K562 (cell line): ENCODE measurements around the gene FAM83E. TPM values are rescaled to one million over a fixed set of nuclear protein-coding genes. Genes with fewer than 3 reads are reported as not detected.
A peak's percentile ranks its signal among the peaks of the same experiment; 100 is the strongest.

ENCODE experiments used
- ATF4 ChIP-seq: fragments of 450-650 bp; formaldehyde crosslinking; IDR thresholded peaks from 2 replicates; pipeline ENCODE4 v1.4.0; 2022; ENCODE audit warnings: mild to moderate bottlenecking, moderate library complexity
- CBFA2T2 ChIP-seq: fragments of 450-650 bp; conservative IDR thresholded peaks from 2 replicates; pipeline ENCODE4 v1.6.1; 2017; ENCODE audit warnings: mild to moderate bottlenecking
- CREB5 ChIP-seq: fragments of 250-450 bp; sonication (Bioruptor Pico); IDR thresholded peaks from 2 replicates; pipeline ENCODE4 v1.5.0; 2020; ENCODE audit warnings: mild to moderate bottlenecking
- EGR1 ChIP-seq: fragments of 450-650 bp; conservative IDR thresholded peaks from 2 replicates; pipeline ENCODE4 v1.6.1; 2017; ENCODE audit warnings: mild to moderate bottlenecking
- FOSL1 ChIP-seq: fragments of 200-800 bp; sonication (Bioruptor generic); conservative IDR thresholded peaks from 2 replicates; pipeline ENCODE4 v1.6.1; 2016; ENCODE audit warnings: missing genetic modification characterization, missing compliant biosample characterization
- HDAC2 ChIP-seq: fragments of 450-650 bp; IDR thresholded peaks from 2 replicates; pipeline ENCODE4 v1.6.1; 2016; ENCODE audit warnings: mild to moderate bottlenecking
- KDM1A ChIP-seq, 2 experiments: fragments of 450-650 bp; IDR thresholded peaks; 2 replicates each; pipeline ENCODE4 v1.6.1; 2016; ENCODE audit warnings: mild to moderate bottlenecking in 2 of 2
- MTA2 ChIP-seq: fragments of 450-650 bp; IDR thresholded peaks from 2 replicates; pipeline ENCODE4 v1.6.1; 2016; ENCODE audit warnings: low read depth
- MYBL2 ChIP-seq, 2 experiments: fragments of 450-650 bp in 1 of 2; sonication (generic) in 1 of 2; formaldehyde crosslinking in 1 of 2; IDR thresholded peaks; 2 replicates each; pipeline versions ENCODE4 v1.6.1 to v1.8.1; 2017 to 2022; ENCODE audit warnings: borderline replicate concordance in 1 of 2, inconsistent platforms in 1 of 2, low read depth in 1 of 2, mild to moderate bottlenecking in 1 of 2, missing genetic modification reagents in 1 of 2, moderate library complexity in 1 of 2
- NFIC ChIP-seq: fragments of 450-650 bp; IDR thresholded peaks from 2 replicates; pipeline ENCODE4 v1.6.1; 2017; ENCODE audit warnings: mild to moderate bottlenecking, inconsistent platforms
- PTRF ChIP-seq: fragments of 450-650 bp; IDR thresholded peaks from 2 replicates; pipeline ENCODE4 v1.6.1; 2016; ENCODE audit warnings: mild to moderate bottlenecking, missing genetic modification characterization, missing compliant biosample characterization
- SRSF3 ChIP-seq: fragments of 200-400 bp; formaldehyde crosslinking; IDR thresholded peaks from 2 replicates; pipeline ENCODE4 v1.6.1; 2016; ENCODE audit warnings: mild to moderate bottlenecking, low read length, moderate library complexity; ENCODE audit not compliant: insufficient read depth
- TCFL5 ChIP-seq: fragments of 250-450 bp; sonication (Bioruptor Pico); conservative IDR thresholded peaks from 2 replicates; pipeline ENCODE4 v1.6.1; 2021; ENCODE audit warnings: mild to moderate bottlenecking, moderate library complexity, matching md5 sums
- ZC3H4 ChIP-seq: sonication (generic); formaldehyde crosslinking; IDR thresholded peaks from 2 replicates; pipeline ENCODE4 v1.9.0; 2021; ENCODE audit warnings: missing genetic modification reagents, borderline replicate concordance
- ZFX ChIP-seq: sonication (generic); formaldehyde crosslinking; IDR thresholded peaks from 2 replicates; pipeline ENCODE4 v1.8.0; 2022; ENCODE audit warnings: mild to moderate bottlenecking, missing genetic modification reagents, moderate library complexity
- ZNF347 ChIP-seq: fragments of 450-650 bp; formaldehyde crosslinking; IDR thresholded peaks from 2 replicates; pipeline ENCODE4 v1.4.0; 2020; ENCODE audit warnings: low read depth, mild to moderate bottlenecking, moderate library complexity
- polyA plus RNA-seq, 8 experiments: library from polyadenylated mRNA; depleted of rRNA in 4 of 8; stranded (reverse) in 5 of 8; unstranded in 3 of 8; fragments of >200 nt; fragmentation: Nextera tagmentation in 2 of 8; fragmentation: Illumina TruSeq in 1 of 8; extraction: Ambion mirVana in 2 of 8; extraction: Trizol in 1 of 8; gene quantifications; 2 replicates each; pipeline versions ENCODE4 v1.2.1 to v1.2.3, GENCODE V29; 2011 to 2014; ENCODE audit warnings: inconsistent platforms in 1 of 8, missing spikeins in 1 of 8
- total RNA-seq, 7 experiments: library from RNA; depleted of rRNA in 6 of 7; stranded (reverse); fragments of >200 nt in 6 of 7; fragmentation: Illumina TruSeq in 2 of 7; extraction: Trizol in 2 of 7; gene quantifications; 2 replicates each; pipeline versions ENCODE4 v1.2.1 to v1.2.3, GENCODE V29; 2011 to 2021; ENCODE audit warnings: low replicate concordance in 1 of 7
- TF ChIP-seq, protein P1 (sequence below): sonication (generic); formaldehyde crosslinking; IDR thresholded peaks from 2 replicates; pipeline ENCODE4 v1.9.0; 2022; ENCODE audit warnings: mild to moderate bottlenecking, missing genetic modification reagents
- TF ChIP-seq, protein P2 (sequence below): fragments of 250-450 bp; sonication (Bioruptor Pico); IDR thresholded peaks from 2 replicates; pipeline ENCODE4 v1.8.0; 2021; ENCODE audit warnings: borderline replicate concordance, mild to moderate bottlenecking, moderate library complexity; ENCODE audit not compliant: poor library complexity, severe bottlenecking
- TF ChIP-seq, protein P3 (sequence below): fragments of 450-650 bp; IDR thresholded peaks from 2 replicates; pipeline ENCODE4 v1.6.1; 2017; ENCODE audit warnings: antibody characterized with exemption, mild to moderate bottlenecking

FAM83E gene
- total and polyA plus RNA-seq, 9 of the 15 experiments (the other 6 are each of a cell fraction or from before 2014, with no cell fraction given): 0.15 to 0.87 (median 0.29) TPM; not detected in 4

GRCh38 chr19:48654299-48655059 lies 39.6 kb upstream of the FAM83E start (continued):
- TF ChIP-seq ATF4 (CRISPR knock-in tag) (no peak), PTRF (tag) (no peak), CREB5 (CRISPR knock-in tag) (no peak), SRSF3 (no peak), ZNF347 (CRISPR knock-in tag) (no peak), NFIC (peak; percentile 83), EGR1 (no peak), CBFA2T2 (no peak), HDAC2 (0 out of 2 replicates have a peak, but pooled peaks have one; percentile 24), FOSL1 (tag) (no peak), TCFL5 (CRISPR knock-in tag) (no peak), KDM1A (IDR thresholded peaks at IDR 0.05) (0 out of 4 replicates have a peak, but pooled peaks of 1 of the 2 experiments have one; percentile 24), ZC3H4 (CRISPR knock-in tag) (no peak), MYBL2 (IDR thresholded peaks at IDR 0.05; ENCODE audit: low read depth) (no peak), MYBL2 (CRISPR knock-in tag; IDR thresholded peaks at IDR 0.05; ENCODE audit: borderline replicate concordance) (no peak), ZFX (CRISPR knock-in tag) (peak; percentile 46; the same call in 1 of the 2 replicates), MTA2 (no peak)
- TF ChIP-seq, protein P1, sequence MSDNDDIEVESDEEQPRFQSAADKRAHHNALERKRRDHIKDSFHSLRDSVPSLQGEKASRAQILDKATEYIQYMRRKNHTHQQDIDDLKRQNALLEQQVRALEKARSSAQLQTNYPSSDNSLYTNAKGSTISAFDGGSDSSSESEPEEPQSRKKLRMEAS: no peak
- TF ChIP-seq, protein P2, sequence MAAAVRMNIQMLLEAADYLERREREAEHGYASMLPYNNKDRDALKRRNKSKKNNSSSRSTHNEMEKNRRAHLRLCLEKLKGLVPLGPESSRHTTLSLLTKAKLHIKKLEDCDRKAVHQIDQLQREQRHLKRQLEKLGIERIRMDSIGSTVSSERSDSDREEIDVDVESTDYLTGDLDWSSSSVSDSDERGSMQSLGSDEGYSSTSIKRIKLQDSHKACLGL: no peak
- TF ChIP-seq, protein P3, sequence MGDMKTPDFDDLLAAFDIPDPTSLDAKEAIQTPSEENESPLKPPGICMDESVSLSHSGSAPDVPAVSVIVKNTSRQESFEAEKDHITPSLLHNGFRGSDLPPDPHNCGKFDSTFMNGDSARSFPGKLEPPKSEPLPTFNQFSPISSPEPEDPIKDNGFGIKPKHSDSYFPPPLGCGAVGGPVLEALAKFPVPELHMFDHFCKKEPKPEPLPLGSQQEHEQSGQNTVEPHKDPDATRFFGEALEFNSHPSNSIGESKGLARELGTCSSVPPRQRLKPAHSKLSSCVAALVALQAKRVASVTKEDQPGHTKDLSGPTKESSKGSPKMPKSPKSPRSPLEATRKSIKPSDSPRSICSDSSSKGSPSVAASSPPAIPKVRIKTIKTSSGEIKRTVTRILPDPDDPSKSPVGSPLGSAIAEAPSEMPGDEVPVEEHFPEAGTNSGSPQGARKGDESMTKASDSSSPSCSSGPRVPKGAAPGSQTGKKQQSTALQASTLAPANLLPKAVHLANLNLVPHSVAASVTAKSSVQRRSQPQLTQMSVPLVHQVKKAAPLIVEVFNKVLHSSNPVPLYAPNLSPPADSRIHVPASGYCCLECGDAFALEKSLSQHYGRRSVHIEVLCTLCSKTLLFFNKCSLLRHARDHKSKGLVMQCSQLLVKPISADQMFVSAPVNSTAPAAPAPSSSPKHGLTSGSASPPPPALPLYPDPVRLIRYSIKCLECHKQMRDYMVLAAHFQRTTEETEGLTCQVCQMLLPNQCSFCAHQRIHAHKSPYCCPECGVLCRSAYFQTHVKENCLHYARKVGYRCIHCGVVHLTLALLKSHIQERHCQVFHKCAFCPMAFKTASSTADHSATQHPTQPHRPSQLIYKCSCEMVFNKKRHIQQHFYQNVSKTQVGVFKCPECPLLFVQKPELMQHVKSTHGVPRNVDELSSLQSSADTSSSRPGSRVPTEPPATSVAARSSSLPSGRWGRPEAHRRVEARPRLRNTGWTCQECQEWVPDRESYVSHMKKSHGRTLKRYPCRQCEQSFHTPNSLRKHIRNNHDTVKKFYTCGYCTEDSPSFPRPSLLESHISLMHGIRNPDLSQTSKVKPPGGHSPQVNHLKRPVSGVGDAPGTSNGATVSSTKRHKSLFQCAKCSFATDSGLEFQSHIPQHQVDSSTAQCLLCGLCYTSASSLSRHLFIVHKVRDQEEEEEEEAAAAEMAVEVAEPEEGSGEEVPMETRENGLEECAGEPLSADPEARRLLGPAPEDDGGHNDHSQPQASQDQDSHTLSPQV: peak; percentile 68; the same call in 1 of the 2 replicates
